Stimulated activated effector memory CD8-positive, alpha-beta T cell treated with anti-CD3 and anti-CD28 coated beads, Interleukin-12 subunit alpha, Interleukin-12 subunit beta, amount 100 ng/mL, for 72 hours (primary cell): ENCODE measurements around the gene GAREM1.
"Not testable (repeated sequence)": the region's sequence is repeated elsewhere in the genome, so short reads cannot be mapped to it uniquely, and the experiment has no call there.

ENCODE experiments used
- ATAC-seq: fragments of 150-1000 bp; cut with Tn5 transposase; 2 replicates; pipeline ENCODE4 v1.10.0; 2021
- DNase-seq, 2 donors: peaks; one replicate each; pipeline ENCODE4 v3.0.0; 2021 to 2022; ENCODE audit warnings: low spot score in 2 of 2
- H3K27ac Mint-ChIP-seq: one replicate; pipeline ENCODE4 v1.8.0; 2022; ENCODE audit warnings: mild to moderate bottlenecking, mixed read lengths
- H3K36me3 Mint-ChIP-seq: one replicate; pipeline ENCODE4 v1.8.0; 2022; ENCODE audit warnings: mild to moderate bottlenecking, mixed read lengths
- H3K4me1 Mint-ChIP-seq: one replicate; pipeline ENCODE4 v1.8.0; 2022; ENCODE audit warnings: mixed read lengths
- H3K4me3 Mint-ChIP-seq: one replicate; pipeline ENCODE4 v1.8.0; 2022; ENCODE audit warnings: mild to moderate bottlenecking, mixed read lengths
- H3K9me3 Mint-ChIP-seq: one replicate; pipeline ENCODE4 v1.8.0; 2022; ENCODE audit warnings: mixed read lengths

Gene GAREM1

DNA sequence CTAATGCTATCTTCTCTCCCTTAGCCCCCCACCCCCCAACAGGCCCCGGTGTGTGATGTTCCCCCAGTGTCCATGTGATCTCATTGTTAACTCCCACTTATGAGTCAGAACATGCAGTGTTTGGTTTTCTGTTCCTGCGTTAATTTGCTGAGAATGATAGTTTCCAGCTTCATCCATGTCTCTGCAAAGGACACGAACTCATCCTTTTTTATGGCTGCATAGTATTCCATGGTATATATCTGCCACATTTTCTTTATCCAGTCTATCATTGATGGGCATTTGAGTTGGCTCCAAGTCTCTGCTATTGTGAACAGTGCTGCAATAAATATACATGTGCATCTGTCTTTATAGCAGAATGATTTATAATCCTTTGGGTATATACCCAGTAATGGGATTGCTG lies 179.1 kb downstream of the GAREM1 start:
- DNase-seq, H3K36me3 Mint-ChIP-seq, H3K4me3 Mint-ChIP-seq, H3K9me3 Mint-ChIP-seq, H3K4me1 Mint-ChIP-seq, ATAC-seq, H3K27ac Mint-ChIP-seq: not testable (repeated sequence)

DNA sequence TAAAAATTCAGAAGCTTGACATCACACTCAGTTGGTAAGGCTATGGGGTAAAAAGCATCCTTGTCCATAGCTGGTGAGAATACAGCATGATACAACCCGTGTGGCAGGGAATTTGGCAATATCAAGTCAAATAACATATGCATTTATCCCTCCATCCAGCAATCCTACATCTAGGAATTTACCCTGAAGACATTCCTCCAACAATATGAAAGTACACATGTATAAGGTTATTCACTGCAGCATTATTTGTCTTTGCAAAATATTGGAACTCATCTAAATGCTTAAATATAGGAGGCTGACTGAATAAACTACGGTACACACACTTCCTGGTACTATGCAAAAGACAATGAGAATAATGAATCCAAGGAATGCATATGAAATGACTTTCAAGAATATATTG lies 179.9 kb downstream of the GAREM1 start:
- ATAC-seq (no peak), DNase-seq (no peak)
- Mint-ChIP-seq H3K4me1 (no peaks in the 10 kb centered on the region), H3K36me3 (no peaks in the 10 kb centered on the region), H3K4me3 (no peak overlapping the region), H3K9me3 (no peaks in the 10 kb centered on the region), H3K27ac (no peak overlapping the region)

DNA sequence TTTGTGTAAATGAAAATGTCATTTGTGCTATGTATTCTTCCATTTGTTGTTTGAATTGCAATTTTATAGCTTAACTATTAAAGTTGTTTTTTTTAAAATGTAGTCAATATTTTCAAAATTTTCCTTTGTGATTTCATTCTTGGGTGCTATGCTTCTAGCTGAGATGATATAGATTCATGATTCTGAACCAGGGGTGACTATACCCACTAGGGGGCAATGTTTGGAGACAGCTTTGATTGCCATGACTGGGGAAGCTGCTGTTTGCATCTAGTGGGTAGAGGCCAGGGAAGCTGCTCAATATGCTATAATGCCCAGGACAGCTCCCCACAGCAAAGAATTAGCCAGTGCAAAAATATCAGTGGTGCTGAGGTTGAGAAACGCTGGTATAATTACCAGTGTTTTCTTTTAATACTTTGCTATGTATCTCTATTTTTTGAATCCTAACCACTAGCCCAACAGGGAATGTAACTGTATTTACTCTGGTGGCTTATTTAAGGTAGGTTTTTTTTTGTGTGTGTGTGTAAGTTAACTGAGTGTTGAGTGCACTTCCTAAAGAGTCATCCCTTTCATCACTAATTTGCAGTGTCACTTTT lies 181.1 kb downstream of the GAREM1 start:
- Mint-ChIP-seq H3K36me3 (no peaks in the 10 kb centered on the region), H3K4me1 (no peaks in the 10 kb centered on the region), H3K9me3 (no peaks in the 10 kb centered on the region), H3K27ac (no peak overlapping the region), H3K4me3 (no peak overlapping the region)
- no peak for ATAC-seq
- no peak for DNase-seq

DNA sequence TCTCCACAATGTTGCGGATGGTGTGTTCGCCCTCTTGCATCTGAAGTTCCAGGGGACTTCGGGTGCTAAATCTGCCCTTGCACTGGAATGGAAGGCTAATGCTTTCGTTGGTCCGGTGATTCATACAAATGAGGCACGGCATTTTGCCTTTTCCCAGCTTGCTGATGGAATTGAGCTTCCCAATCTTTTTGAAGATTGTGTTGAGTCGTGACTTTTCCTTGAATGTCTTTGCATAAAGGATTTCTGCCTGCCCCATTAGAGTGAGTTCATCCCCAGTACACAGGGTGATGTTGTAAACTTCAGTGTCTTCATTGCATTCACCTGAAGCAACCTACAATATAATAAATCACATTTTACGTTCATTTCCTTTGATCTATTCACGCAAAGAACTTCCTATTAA lies 182.8 kb downstream of the GAREM1 start:
- Mint-ChIP-seq H3K27ac (no peak overlapping the region), H3K4me1 (no peaks in the 10 kb centered on the region), H3K9me3 (no peaks in the 10 kb centered on the region), H3K36me3 (no peaks in the 10 kb centered on the region), H3K4me3 (no peak overlapping the region)
- ATAC-seq (no peak), DNase-seq (no peak)

DNA sequence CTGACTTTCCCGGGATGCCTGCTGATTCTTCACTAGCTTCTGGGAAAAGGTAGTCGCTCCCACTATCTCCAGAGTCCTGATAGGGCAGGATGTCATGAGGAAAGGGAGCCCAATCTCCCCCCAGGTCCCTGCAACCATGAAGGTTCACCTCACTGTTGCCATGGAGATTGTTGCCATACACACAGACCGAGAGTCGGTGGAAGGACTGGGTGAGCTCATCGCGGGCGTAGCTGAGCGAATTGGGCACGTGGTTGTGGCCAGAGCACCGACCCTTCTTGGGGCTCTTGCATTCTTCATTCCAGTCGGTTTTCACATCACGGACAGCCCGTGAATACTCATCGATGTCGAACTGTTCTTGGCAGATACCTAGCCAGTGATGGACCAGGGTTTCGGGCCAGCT lies 183.4 kb downstream of the GAREM1 start:
- ATAC-seq: no peak
- no peaks in the 10 kb centered on the region for H3K9me3 Mint-ChIP-seq
- H3K4me1 Mint-ChIP-seq: no peaks in the 10 kb centered on the region
- DNase-seq: no peak
- no peak overlapping the region for H3K4me3 Mint-ChIP-seq
- no peaks in the 10 kb centered on the region for H3K36me3 Mint-ChIP-seq
- H3K27ac Mint-ChIP-seq: no peak overlapping the region

DNA sequence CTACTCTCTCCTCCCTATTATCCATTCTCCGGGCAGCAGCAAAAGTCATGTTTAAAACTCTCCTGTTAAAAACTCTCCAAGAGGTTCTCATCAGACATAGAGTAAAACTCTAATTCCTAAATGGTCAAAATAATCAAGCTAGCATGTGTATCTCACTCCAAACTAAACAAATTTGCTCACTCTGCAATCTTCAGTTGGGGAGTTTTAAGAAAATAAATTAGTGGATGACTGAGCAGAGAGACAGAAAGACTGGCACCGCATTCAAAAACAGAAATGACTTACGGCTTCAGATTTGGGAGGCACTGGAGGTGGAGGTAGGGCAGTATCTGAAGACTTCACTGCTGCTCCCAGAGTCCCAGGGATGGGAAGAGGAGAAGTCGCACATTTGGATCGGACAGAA lies 183.9 kb downstream of the GAREM1 start:
- Mint-ChIP-seq H3K4me1 (no peaks in the 10 kb centered on the region), H3K27ac (no peak overlapping the region), H3K9me3 (no peaks in the 10 kb centered on the region), H3K4me3 (no peak overlapping the region), H3K36me3 (no peaks in the 10 kb centered on the region)
- DNase-seq: no peak
- ATAC-seq: no peak

DNA sequence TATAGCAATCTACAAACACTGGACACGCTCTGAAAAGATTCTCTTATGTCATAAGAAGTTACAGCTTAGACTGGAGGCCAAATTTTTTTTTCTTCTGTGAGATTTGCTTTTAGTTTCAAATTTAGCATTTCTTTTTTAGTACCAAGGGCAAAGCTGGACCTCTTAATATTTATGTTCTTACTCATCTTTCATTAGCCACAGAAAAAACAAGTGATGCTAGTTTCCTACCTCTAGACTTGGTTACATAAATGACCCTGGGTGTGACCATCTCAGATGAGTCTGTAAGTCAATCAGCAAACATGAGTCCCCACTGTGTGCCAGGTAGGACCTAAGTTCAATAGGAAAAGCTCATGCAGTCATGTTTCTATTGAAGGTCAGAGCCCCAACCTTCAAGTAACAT lies 186.4 kb downstream of the GAREM1 start:
- no peaks in the 10 kb centered on the region for H3K4me1 Mint-ChIP-seq
- ATAC-seq (no peak), DNase-seq (no peak)
- H3K27ac Mint-ChIP-seq: no peak overlapping the region
- no peaks in the 10 kb centered on the region for H3K36me3 Mint-ChIP-seq
- H3K9me3 Mint-ChIP-seq: no peaks in the 10 kb centered on the region
- no peak overlapping the region for H3K4me3 Mint-ChIP-seq

DNA sequence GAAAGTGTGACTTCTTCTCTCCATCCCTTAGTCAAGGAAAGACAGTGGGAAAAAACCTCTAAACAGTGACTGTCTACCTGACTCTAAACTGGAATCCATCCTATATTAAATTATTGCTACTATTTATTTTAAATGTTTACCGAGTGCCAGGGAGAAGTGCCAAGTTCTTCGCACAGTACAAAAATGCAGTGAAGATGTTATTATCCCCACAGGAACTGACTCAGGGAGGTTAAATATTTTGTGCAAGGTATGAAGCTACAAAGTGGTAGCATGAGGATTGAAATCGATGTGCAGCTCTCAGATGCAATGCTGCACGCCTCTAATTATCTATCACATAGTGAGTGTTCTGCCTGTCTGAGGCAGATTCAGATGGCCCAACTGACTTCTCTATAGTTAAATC lies 189.8 kb downstream of the GAREM1 start:
- DNase-seq (no peak), ATAC-seq (no peak)
- Mint-ChIP-seq H3K27ac (no peak overlapping the region), H3K9me3 (no peaks in the 10 kb centered on the region), H3K4me1 (no peaks in the 10 kb centered on the region), H3K4me3 (no peak overlapping the region), H3K36me3 (no peaks in the 10 kb centered on the region)

DNA sequence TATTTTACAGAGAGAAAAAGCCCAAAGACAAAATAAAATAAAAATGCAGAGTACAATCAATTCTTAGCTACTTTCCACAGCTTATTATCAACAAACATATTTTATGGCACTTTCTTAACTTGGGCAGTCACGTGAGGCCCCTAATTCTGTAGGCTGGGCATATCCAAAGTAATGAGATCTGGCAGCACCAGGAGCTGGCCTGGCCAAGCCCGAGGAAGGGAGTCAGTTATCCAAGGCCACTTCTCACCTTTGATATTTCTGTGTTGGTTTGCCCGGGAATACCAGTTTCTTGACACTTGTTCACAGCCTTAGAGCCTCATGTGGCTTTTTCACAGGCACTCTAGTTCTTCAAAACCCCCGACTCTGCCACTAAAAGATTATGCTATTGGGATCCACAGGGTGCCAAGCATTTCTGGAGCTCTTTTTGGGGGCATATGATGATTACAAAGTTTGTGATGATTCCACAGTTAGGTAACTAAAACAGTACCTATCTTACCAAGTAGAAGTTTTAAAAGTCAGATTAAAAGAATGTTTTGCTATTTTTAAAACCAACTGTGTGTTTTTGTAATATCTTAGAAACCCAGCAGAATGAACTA lies 190.4 kb downstream of the GAREM1 start:
- DNase-seq: no peak
- Mint-ChIP-seq H3K9me3 (no peaks in the 10 kb centered on the region), H3K36me3 (no peaks in the 10 kb centered on the region), H3K4me3 (no peak overlapping the region), H3K4me1 (no peaks in the 10 kb centered on the region), H3K27ac (no peak overlapping the region)
- no peak for ATAC-seq

DNA sequence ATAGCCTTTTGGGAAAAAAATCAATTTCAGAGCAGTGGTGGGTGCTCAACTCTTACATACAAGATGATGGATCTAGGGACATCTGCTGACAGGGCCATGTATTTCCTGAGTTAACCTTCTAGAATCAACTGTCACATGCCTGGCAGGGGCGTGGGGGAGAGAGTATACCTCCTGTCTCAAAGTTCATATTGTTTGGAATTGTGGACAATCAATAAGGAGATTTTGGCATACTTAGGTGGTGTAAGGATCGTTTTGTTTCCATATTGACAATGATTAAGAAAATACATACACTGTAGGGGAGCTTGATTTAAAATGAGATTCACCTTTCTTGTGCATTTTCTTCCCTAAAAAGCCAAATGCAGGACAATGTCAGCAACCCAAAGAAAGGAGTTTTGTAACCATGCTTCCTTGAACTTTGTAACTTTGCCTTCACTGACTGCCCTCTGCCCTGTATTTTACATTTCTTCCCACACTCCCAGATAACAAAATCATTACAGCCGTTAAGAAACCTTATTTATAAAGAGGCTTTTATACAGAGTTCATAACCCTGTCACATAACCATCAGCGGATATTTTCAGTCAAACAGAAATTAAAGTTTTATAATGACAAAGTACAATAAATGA lies 192.4 kb downstream of the GAREM1 start:
- Mint-ChIP-seq H3K4me3 (no peak overlapping the region), H3K27ac (no peak overlapping the region), H3K4me1 (no peaks in the 10 kb centered on the region), H3K36me3 (no peaks in the 10 kb centered on the region), H3K9me3 (no peaks in the 10 kb centered on the region)
- ATAC-seq (no peak), DNase-seq (no peak)

DNA sequence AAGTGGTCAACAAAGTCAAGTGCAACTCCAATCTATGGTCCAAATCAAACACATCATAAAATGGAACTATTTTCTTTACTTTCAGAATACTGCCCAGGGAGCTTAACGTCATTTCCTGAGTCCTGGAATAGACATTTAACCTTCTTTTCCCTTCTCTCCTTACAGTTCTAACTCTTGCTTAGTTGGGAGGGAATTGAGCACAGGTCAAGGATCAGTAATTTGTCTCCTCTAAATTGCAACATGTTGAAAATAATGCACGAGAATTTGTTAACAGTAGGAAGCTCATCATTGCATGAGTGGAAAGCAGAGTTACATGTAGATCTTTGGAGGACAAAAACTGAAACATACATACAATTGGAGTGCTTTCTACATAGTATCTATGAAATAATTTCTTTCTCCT lies 193.1 kb downstream of the GAREM1 start:
- DNase-seq (no peak), ATAC-seq (no peak)
- Mint-ChIP-seq H3K27ac (no peak overlapping the region), H3K4me1 (no peaks in the 10 kb centered on the region), H3K9me3 (no peaks in the 10 kb centered on the region), H3K4me3 (no peak overlapping the region), H3K36me3 (no peaks in the 10 kb centered on the region)

DNA sequence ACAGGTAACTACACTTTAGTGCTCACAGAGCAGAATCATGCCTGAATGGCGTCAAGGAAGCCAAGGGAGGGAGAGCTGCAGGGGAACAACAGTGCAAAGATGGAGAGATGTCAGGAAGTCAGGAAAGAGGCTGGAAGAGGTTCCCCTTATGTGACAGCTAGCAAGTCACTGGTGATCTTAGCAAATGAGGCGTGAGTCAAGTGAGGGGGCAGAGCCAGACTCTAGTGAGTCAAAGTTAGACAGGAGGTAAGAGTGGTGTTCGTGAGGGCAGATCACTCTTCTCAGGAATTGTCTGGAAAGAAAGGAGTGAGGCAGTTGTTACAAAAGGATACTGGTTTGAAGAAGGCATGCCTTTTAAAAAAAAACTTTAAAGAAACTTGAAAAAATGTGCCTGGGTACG lies 193.8 kb downstream of the GAREM1 start:
- H3K4me1 Mint-ChIP-seq: no peaks in the 10 kb centered on the region
- DNase-seq (no peak), ATAC-seq (no peak)
- no peak overlapping the region for H3K27ac Mint-ChIP-seq
- H3K9me3 Mint-ChIP-seq: no peaks in the 10 kb centered on the region
- no peak overlapping the region for H3K4me3 Mint-ChIP-seq
- H3K36me3 Mint-ChIP-seq: no peaks in the 10 kb centered on the region

DNA sequence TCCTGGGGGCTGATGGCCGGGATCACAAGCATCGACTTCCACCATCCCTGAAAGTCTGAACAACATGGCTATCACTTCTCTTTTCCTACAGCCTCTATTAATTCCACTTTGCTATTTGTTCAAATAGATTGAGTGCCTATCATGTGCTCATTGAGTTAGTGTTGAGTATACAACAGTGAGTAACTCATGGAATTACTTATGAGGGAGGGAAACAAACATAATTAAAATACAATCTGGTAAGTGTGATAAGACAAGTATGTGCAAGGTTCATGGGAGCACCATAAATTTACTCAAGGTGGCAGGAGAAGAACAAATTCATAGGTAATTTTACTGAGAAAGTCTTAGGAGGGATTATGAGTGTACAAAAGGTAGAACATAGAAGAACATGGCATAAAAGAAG lies 194.4 kb downstream of the GAREM1 start:
- no peak for DNase-seq
- Mint-ChIP-seq H3K4me3 (no peak overlapping the region), H3K4me1 (no peaks in the 10 kb centered on the region), H3K27ac (no peak overlapping the region), H3K9me3 (no peaks in the 10 kb centered on the region), H3K36me3 (no peaks in the 10 kb centered on the region)
- no peak for ATAC-seq

DNA sequence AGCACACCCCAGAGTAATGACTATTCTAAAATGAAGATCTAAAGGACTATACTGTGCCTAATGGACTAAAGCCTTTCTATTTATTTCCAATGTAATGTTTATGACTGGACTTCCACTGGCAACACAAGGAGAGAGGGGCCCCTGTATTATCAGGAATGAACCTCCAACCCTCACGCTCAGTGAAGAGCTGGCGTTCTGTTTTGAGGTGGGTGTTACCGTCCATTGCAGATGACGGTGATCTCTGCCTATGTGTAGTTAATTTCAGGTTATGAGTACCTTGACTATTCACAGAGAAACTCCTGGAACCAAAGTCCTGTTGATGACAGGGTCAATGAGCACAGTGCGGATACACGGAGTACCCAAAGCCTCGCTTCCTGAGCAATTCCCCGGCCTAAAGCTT lies 195.5 kb downstream of the GAREM1 start:
- H3K4me3 Mint-ChIP-seq: no peak overlapping the region
- no peaks in the 10 kb centered on the region for H3K9me3 Mint-ChIP-seq
- no peak for DNase-seq

DNA sequence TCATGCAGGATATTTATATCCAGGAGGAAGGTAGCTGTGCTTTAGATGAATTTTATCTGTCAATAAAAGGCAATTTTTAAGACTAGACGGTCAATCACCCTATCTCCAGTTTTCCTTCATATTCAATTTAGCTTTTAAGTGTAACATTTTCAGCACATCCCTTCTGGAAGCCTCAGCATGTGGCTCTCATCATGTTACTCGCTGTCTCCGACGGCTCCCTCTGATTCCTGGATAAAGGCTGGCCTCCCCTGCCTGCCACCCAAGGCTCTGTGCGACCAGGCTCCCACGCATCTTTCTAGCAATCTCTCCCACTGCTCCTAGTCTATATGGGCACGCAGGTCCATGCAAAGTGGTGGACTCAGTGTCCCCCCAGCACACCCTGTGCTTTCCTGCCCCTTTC lies 196.4 kb downstream of the GAREM1 start:
- ATAC-seq (no peak), DNase-seq (no peak)
- Mint-ChIP-seq H3K27ac (no peak overlapping the region), H3K4me1 (no peaks in the 10 kb centered on the region), H3K36me3 (no peaks in the 10 kb centered on the region), H3K4me3 (no peak overlapping the region), H3K9me3 (no peaks in the 10 kb centered on the region)

More for the DNA sequence above, 195.5 kb downstream of the GAREM1 start:
- Mint-ChIP-seq H3K27ac (no peak overlapping the region), H3K36me3 (no peaks in the 10 kb centered on the region), H3K4me1 (no peaks in the 10 kb centered on the region)
- ATAC-seq: no peak

DNA sequence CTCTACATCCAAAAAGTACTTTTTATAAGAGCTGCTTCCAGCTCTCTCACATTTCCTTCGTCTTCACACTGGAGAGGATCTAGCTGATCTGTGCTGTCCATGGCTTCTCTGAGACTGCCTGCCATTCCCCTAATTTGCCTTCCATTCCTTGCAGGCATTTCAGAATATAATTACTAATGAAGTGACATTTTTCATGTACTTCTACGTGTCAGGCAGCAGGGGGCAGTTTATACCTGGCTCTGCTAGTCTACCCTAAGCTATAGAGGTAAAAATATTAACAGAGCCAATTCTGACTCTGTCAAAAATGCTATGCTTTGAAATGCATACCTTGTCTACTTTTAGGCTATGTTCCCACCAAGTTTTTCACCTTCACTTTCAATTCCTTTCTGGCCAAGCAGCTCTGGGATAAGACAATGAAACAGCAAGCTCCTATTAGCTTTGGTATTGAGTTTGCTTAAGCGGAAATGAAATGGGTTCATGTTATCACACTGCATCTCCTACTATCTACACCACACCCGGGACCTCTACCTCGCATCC lies 198.9 kb downstream of the GAREM1 start:
- no peaks in the 10 kb centered on the region for H3K9me3 Mint-ChIP-seq
- H3K36me3 Mint-ChIP-seq: no peaks in the 10 kb centered on the region
- H3K27ac Mint-ChIP-seq: no peak overlapping the region
- ATAC-seq (peak; percentile 43), DNase-seq (no peak)
- H3K4me1 Mint-ChIP-seq: no peaks in the 10 kb centered on the region
- H3K4me3 Mint-ChIP-seq: no peak overlapping the region
